B cell (primary cell): ENCODE data around the gene ADAMTSL1.

ENCODE experiments used
- EZH2 ChIP-seq: IDR thresholded peaks from 2 replicates; pipeline ENCODE4 v1.6.1; 2012; ENCODE audit warnings: borderline replicate concordance, low read depth, mild to moderate bottlenecking, moderate library complexity, low read length; ENCODE audit not compliant: insufficient read depth, poor library complexity, severe bottlenecking
- TF ChIP-seq, protein P1 (sequence below): fragments of 200-600 bp; IDR thresholded peaks from one replicate; pipeline ENCODE4 v1.8.0; 2022; ENCODE audit warnings: antibody characterized with exemption, mild to moderate bottlenecking

DNA sequence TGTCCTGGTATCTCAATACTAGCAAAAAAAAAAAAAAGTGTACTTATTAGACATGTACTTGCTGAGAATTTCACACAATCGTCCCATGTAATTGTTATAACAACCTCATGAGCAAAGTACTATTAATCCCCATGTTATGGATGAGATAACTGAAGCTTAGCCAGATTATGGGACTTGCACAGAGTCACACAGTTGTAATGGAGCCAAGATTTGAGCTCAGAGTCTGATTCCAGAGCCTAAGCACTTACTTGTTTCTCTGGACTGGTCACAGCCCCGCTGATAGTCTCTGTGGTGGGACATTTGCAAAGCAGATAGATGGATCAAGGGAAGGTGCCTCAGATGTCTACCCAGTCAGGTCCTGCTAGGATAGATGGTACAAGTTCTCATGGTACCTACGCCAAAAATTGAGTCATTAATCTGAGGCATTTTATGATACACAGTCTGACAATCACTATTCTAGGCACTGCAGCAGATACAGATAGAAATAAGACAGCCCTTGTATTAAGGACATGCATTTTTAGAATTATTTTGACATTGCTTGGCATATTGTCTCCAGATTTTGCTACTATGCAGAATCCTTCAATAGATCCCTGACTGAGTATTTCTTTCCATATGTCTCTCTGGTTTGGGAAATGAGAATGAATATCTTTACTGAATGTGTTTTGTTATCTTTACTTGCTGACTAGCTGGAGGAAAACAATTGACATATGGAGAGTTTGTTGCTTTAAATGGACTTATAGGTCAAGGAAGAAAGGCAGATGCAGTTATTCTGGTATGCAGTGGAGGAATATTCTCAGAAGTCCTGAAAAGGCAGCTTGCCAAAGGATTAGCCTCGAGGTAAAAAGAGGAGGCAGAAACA lies 149.5 kb downstream of the ADAMTSL1 start:
- TF ChIP-seq, protein P1, sequence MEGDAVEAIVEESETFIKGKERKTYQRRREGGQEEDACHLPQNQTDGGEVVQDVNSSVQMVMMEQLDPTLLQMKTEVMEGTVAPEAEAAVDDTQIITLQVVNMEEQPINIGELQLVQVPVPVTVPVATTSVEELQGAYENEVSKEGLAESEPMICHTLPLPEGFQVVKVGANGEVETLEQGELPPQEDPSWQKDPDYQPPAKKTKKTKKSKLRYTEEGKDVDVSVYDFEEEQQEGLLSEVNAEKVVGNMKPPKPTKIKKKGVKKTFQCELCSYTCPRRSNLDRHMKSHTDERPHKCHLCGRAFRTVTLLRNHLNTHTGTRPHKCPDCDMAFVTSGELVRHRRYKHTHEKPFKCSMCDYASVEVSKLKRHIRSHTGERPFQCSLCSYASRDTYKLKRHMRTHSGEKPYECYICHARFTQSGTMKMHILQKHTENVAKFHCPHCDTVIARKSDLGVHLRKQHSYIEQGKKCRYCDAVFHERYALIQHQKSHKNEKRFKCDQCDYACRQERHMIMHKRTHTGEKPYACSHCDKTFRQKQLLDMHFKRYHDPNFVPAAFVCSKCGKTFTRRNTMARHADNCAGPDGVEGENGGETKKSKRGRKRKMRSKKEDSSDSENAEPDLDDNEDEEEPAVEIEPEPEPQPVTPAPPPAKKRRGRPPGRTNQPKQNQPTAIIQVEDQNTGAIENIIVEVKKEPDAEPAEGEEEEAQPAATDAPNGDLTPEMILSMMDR: no peak
- TF ChIP-seq EZH2: no peak
